HG03159 (cell line): ENCODE measurements around the gene UBE2J2.
A peak's percentile ranks its signal among the peaks of the same experiment; 100 is the strongest.

Experiments
- ATAC-seq: cut with Tn5 transposase; IDR thresholded peaks from one replicate; pipeline ENCODE4 v1.9.1; 2021; ENCODE audit warnings: mild to moderate bottlenecking, moderate library complexity; ENCODE audit not compliant: unreplicated experiment

The UBE2J2 gene

DNA sequence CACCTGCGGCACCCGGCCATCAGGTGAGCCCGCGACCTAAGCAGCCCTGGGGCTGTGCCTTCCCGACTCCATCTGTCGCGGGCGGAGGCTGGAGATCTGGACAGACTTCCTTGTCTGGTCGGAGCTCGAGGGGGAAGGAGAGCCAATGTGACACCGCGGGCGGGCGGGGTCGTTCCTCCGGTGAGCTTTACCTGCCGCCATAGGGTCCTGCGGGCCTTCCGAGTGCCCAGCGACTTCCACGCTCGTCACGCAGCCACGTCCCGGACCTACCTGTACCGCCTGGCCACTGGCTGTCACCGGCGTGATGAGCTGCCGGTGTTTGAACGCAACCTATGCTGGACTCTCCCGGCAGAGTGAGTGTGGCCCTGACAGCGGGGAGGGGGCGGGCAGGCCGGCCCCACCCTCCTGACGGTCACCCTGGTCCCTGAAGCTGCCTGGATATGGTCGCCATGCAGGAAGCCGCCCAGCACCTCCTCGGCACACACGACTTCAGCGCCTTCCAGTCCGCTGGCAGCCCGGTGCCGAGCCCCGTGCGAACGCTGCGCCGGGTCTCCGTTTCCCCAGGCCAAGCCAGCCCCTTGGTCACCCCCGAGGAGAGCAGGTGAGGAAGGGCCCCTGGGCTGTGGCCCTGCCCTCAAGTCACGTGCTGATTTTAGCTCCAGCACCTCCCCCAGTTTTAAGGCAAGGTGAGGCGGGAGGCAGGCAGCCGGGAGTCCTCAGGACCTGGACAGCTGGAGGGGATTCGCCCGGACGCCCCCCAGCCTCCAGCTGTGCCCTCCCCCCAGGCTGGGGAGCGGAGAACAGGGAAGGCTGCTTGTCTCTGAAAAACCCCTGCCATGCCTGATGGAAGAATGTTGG is 35.8 kb upstream of the UBE2J2 start:
- no peak for ATAC-seq

DNA sequence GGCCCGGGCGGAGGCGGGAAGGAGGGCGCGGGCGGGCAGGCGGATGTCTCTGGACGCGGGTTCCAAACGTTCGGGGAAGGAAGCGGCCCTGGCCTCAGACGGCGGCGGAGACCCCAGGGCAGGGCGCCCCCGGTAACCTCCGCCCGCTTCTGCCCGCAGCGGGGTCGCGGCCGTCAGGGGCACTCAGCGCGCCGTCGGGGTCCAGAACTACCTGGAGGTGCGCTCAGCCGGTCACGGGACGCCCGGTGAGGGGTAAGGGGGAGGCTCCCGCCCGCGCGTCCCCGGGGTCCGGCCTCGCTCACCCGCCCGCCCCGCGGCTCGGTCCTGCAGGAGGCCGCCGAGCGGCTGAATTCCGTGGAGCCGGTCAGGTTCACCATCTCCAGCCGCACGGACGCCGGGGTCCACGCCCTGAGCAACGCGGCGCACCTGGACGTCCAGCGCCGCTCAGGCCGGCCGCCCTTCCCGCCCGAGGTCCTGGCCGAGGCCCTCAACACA is 35.1 kb upstream of the UBE2J2 start:
- ATAC-seq, result peak; percentile 0

DNA sequence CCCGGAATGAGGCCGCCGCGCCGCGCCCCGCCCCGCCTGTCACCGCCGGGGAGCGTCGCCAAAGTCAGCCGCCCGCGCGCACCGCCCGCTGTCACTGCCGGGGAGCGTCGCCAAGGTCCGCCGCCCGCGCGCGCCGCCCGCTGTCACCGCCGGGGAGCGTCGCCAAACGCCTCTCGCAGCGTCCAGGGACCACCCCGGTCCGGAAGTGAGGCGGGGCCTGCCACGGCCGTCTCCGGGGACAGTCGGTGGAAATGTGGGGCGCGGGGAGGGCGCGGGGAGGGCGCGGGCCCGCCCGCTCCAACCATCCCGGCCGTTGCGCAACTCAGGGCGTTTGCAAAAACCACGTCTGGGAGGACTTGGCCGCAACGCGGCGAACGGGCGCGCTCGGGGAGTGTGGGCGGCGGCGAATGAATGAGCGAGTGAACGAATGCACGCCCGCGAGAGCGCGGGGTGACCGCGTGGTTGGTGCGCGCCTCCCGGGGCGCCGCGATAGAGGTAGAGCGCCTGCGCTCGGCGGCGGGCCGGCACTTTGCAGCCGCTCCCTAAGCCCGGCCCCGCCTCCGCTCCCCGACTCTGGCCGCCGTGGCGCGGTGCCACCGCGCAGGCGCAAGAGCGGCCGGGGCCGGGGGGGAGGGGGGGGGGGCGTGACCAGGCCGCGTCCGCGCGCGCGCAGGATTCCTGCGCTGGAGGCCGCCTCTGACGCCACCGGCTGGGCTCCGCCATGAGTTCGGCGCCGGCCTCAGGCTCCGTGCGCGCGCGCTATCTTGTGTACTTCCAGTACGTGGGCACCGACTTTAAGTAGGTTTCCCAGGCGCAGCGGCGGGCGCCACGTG is 34.5 kb upstream of the UBE2J2 start, which contains the start of the genes ACAP3 and PUSL1:
Gene ACAP3 (minus strand): TSS at position 8 of the 833 bp plus-strand sequence. CDS start 115 bp downstream, outside the sequence.
Gene PUSL1 (plus strand): TSS at position 675 of the 833 bp plus-strand sequence. CDS start 47 bp downstream, at position 722.
- peak; percentile 59 for ATAC-seq

DNA sequence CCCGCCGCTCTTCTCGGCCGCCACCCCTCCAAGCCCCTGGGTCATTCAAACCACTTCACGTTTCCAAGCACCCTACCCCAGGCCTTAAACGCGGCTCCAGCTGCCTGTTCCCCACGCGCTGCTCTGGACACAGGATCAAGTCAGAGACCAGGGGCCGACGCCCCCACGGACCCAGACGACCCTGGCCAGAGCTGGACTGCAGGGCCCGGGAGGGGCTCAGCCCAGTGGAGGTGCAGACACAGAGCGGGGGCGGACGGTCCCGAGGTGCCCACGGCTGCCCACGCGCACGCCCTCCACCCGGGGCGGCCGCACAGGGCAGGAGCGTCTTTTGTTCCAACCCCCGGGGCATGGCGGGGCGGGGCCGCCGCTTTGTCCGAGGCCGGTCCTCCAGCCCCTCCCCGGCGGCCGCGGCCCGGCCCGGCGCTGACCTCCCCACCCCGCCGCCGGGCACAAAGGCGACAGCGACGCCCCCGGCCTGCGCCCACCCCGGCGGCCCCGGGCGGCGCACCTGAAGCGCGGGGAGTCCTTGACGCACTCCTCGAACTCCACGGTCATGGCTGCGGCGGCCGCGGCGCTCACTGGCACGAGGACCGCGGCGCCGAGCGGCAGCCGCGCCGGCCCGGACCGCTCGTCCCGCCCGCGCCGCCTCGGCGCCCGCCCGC is 33.7 kb upstream of the UBE2J2 start:
- no peak for ATAC-seq

DNA sequence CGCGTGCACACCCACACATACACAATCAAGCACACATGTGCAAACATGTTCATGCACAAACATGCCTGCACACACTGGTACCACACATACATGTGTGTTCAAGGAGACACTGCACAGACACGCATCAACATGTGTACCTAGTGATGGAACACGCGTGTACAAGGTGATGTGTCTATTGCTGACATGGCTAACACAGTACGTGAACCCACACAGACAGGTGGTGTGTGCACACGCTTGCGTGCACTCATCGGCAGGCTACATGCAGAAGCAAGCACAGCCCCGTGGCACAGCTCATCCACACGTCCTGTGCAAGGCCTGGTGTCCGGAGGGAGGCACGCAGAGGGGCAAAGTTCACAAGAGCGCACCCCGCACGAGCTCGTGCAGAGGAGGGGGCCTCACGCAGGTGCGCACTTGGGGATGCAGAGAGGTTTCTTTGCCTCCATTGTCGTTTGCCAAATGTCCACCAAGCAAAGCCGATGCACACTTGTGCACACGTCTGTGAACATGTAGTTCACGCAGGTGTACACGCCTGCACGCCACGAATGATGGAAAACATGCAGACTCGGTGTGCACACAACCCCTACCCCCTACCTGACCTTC is 33.1 kb upstream of the UBE2J2 start:
- ATAC-seq, result no peak

DNA sequence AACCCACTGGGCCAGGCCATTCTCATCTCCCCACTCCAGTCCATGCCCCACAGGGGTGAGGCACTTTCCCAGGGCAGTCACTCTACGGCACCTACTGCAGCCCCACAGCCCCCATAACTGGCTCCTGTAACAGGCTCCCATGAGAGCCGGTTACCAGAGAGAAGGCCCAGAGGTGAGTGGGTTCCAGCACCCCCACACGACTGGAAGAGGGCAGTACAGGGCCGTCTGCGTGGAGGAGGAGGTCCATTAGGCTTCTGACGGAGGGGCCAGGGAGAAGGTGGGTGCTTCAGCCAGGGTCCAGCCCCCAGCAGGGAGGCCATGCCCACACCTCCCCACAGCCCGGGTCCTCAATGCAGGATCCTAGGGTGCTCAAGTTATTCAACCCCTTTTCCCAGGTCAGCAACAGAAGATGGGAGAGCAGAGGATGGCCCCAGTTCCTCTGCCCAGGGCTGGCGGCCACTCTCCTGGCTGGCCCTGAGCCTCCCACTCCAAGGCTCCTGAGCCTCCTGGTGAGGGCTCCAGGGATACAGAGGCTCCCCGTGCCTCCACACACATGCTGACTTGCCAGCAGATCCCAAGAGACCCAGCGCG is 32.5 kb upstream of the UBE2J2 start:
- no peak for ATAC-seq

DNA sequence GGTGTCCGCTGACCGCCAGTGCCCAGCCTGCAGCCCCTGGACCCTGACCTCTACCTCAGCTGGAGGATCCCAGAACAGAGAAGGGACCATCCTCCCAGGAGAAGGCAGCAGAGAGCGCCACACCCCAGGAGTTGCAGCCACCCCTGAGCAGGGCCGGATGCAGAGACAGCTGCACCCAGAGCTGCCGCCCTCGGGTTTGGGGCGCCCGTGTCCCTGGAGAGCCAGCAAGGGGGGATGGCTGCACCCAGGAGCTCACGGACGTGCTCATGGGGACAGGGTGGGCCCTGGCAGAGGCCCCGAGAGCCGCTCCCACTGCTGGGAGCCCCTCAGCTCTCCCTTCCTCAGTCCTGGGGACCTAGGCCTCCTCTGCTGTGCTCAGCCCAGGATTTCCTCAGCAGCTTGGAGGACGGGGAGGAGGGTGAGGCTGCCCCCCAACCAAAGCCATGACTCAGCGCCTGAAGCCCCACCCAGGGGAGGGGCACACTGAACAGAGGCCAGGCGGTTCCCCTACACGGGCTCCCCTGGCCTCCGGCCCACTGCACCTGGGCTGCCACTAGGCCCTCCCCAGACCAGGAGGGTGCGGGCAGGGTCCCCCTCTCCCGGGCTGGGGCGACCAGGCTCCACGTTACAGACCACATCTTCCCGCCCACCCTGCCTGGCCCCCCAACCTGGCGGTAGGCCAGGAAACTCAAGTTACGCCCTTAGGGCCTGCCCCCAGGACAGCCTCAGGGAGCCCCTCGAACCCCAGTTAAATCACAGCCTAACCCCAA is 31.8 kb upstream of the UBE2J2 start:
- ATAC-seq, result no peak

DNA sequence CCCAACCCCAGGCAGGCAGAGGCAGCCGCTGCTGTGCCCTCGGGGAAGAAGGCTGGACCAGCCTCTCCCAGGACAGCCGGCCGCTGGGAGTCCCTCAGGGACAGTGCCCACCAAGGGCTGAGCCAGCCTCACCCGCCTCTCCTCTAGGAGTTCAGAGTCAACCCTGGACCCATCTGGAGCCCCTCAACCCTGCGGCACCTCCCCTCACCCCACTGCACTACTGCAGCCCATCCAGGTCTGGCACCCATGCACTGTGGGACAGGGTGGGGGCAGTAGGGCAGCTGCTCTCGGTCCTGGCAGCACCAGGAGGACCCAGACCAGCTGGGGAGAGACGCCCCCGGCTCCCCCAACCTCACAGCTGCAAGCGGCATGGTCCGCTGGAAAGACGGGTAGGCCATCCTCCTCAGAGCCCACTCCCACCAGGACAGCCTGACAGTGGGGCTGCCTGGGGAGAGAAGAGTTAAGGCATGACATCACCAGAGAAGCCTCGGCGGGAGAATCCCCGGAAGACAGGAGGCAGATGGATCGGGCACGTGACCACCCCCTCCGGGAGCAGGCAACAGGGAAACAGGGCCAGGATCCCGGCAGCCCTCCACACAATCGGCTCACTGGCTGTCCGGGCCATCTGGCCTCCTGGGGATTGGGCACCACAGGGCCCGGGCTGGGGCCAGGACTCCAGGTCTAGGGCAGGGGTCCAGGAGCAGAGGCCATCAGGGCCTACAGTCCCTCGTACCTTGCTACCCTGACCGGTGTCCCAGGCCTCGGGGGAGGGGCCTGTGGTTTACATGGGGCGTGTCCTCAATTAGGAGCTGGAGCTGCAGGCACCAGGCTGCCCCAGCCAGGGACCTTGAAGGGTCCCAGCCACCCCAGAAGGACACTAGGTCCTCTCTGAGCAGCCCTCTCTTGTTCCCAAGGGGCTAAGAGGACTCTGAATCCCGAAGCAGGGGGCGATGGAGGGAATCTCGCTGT is 31.0 kb upstream of the UBE2J2 start:
- ATAC-seq, result no peak

DNA sequence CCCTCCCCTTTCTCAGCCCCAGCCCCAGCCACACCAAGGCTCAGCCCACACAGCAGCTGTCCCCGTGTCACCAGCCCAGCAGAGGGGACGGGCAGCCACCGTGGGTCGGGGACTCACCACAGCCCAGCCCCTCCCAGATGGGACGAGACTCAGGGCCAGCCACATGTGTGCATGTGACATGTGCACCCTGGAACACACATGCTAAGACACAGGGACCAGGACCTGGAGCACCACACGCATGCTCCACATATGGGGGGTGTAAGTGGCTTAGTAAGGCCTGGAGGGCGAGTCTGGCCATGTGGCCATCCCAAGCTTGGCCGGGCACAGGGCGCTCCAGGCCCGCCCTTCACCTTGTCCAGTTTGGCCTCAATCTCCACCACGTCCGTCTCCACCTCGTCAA is 30.1 kb upstream of the UBE2J2 start:
- no peak for ATAC-seq

DNA sequence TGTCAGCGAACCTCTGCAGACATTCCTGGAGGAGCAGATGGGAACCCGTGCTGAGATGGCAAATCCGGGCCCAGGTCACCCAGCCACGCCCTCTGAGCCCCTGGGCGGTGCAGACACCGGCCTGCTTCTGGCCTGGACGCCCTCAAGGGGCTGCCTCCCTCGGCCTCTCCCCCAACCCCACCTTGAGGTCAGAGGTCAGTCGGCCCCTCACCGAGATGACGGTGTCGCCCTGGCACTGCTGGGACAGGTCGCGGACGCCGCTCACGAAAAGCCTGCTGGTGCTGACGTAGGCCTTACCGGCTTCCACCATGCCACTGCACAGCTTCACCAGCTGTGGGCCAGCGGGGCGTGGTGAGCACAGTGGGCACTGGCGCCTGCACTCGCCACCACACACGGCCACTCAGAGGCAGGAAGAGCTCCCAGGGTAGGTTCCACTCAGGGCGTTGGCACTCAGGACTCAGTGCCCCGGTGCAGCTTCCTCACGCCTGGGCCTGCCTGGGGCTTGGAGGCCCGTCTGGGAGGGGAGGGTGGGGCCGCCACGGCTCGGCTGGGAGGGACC is 29.4 kb upstream of the UBE2J2 start:
- no peak for ATAC-seq

DNA sequence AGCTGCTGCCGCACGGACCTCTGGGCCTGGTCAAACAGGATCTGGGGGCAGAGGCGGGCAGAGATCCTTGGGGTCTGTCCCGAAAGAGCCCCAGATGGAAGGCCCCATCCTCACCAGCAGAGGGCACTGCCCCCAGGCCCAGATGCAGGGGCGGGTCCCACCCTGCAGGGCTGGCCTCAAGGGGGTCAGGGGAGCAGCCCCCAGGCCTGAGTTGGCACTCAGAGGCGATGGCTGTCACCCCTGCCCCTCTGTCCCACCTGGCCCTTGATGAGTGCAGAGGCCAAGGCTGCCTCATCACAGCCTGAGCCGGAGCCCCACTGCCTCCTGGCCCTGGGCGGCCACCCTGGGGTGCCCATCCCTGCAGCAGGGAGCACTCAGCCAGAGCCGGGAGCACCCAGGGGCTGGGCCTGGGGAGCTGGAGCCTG is 28.4 kb upstream of the UBE2J2 start:
- ATAC-seq, result no peak

DNA sequence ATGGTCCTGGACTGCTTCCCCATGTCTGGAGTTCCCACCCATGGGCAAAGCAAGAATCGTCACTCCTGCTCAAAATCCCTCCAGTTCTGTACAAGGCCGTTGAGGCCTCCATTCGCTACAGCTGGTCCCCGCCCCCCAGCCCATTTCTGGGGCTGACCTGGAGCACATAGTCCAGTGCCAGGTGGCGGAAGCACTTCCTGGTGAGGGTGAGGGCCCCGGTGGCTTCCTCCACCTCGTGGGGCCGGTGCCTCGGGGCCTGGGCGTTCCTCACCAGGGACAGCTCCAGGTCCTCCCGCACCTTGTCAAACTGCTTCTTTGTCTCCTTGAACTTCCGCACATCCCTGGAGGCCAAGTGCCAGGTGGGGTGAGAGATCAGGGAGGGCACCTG is 26.7 kb upstream of the UBE2J2 start:
- no peak for ATAC-seq

DNA sequence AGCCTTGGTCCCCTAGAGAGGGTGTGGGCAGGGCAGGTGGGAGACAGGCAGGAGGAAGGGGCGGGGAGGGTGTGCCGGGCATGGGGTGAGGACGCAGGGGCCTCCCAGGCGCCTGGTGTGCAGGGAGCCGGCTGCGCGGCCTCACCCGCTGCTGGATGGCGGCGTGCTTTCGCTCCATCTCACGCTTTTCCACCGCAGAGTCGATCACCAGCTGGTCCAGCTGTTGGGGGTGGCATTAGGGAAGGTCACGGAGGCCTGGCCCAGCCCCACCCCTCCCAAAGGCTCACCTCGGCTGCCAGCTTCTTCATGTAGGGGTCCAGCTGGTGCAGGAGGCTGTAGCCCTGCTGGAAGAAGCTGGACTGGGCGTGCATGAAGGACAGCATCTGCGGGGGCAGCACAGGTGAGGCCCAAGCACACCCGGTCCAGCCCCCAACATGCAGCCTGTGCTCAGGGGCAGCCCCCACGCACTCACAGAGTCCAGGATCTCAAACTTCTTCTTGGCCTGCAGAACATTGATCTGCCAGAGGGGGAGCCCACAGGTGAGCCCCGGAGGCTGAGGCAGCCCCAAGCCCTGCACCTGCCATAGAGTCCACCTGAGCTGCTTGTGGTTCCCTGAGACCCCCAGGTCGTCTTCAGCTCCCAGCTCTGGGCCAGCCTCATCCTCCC is 26.2 kb upstream of the UBE2J2 start:
- ATAC-seq, result no peak

DNA sequence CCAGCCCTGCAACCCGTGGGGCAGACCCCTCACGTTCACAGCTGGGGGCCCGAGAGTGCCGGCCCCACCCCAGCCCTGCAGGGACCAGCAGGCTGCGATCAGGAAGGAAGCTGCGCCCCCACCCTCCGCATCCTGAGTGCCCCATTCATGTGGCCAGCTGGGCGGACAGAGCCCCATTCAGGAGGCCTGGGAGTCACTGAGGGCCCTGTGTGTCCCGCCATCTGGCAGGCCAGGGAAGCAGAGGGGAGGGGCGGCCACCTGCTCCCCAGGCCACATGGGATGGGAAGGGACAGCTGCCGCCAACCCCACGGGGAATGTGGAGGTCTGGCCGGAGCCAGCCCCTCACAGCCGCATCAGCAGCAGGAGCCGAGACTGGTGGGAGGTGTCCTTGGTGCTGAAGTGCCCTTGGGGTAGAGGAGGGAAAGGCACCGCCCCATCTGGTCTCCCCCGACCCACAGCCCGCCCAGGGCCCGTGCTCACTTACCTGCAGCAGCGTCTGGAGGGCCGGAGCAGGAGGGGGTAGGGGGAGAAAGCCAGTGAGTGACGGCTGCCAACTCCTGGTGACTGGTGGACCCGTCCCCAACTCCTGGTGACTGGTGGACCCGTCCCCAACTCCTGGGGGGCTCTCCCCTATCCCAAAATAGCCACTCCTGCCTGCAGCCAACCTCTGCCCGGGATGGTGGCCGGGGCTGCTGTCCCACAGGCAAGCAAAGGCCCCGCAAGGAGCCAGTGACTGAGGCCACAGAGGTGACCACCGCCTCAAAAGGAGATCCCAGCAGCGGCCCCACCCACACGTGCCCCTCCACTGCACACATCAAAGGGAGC is 25.4 kb upstream of the UBE2J2 start:
- no peak for ATAC-seq

DNA sequence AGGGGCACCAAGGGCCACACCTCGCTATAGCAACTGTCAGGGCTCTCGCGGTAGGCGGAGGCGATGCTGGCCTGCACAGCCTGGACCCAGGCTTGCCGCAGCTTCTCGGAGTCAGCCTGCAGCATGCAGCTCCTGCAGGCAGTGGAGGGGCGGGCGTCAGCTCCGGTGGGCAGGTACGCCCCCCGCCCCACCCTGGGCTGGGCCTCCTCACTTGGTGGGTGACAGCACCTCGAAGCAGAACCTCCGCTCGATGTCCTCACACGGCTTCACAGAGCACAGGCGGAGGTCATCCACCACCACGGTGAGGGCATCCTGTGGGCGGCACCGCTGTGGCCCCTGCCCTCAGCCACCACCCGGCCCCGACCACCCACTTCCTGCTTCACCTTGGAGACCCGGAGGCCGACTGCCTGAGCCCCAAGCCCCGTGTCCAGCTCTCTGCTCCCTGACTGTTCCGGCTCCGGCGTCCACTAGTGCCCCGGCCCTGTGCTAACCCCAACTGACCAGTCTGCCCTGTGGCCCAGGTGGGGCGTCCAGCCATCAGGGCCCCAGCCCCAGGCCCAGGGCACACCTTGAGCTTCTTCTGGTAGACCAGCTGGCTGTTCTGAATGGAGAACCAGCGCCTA is 24.3 kb upstream of the UBE2J2 start:
- ATAC-seq, result no peak
